Thoracic aorta (tissue), 2 donors: Measurements from ENCODE around the gene MGAT5B. TPM values are rescaled to one million over a fixed set of nuclear protein-coding genes. Genes with fewer than 3 reads are reported as not detected.

Experiments
- ATAC-seq: fragments of 150-250 bp; one replicate; pipeline ENCODE4 v1.8.0; 2017; ENCODE audit warnings: low read depth; ENCODE audit not compliant: insufficient number of reproducible peaks, low FRiP score
- DNase-seq: peaks from one replicate; pipeline ENCODE4 v3.0.0-alpha.2; 2020; ENCODE audit warnings: low spot score
- H3K27ac ChIP-seq, 2 donors: fragments of 200-600 bp; sonication (generic); 1 replicate in 1 of 2; 2 replicates in 1 of 2; pipeline ENCODE4 v1.5.1; 2016; ENCODE audit warnings: mild to moderate bottlenecking in 2 of 2, moderate library complexity in 2 of 2
- H3K27me3 ChIP-seq: fragments of 200-600 bp; sonication (generic); replicated peaks from 2 replicates; pipeline ENCODE4 v1.6.0; 2016; ENCODE audit warnings: mild to moderate bottlenecking; ENCODE audit not compliant: insufficient read depth
- H3K36me3 ChIP-seq: fragments of 200-600 bp; sonication (generic); one replicate; pipeline ENCODE4 v1.5.1; 2016
- H3K4me1 ChIP-seq, 2 donors: fragments of 200-600 bp; sonication (generic); 1 replicate in 1 of 2; 2 replicates in 1 of 2; pipeline versions ENCODE4 v1.5.1 to v1.6.0; 2016; ENCODE audit warnings: low read depth in 2 of 2, mild to moderate bottlenecking in 1 of 2; ENCODE audit not compliant: control insufficient read depth in 1 of 2
- H3K4me3 ChIP-seq: fragments of 200-600 bp; sonication (generic); 2 replicates; pipeline ENCODE4 v1.5.1; 2016; ENCODE audit warnings: mild to moderate bottlenecking
- H3K9me3 ChIP-seq: fragments of 200-600 bp; sonication (generic); 2 replicates; pipeline ENCODE4 v1.5.1; 2016
- total RNA-seq, 2 donors: library from RNA; depleted of rRNA; stranded (reverse); fragments of >200 nt; gene quantifications; one replicate each; pipeline versions ENCODE4 v1.1.0 to v1.2.3, GENCODE V29; 2016
- TF ChIP-seq, protein P1 (sequence below): fragments of 200-600 bp; sonication (generic); IDR thresholded peaks from one replicate; pipeline ENCODE4 v1.5.1; 2019; ENCODE audit warnings: antibody characterized with exemption

MGAT5B gene
- total RNA-seq, 2 donors from 2014 or later: 0.14 TPM; not detected in 1

- Histone ChIP-seq H3K4me1 (peaks cover 7 to 18% of the 10 kb centered on the region in 2 donors), H3K36me3 (no peaks in the 10 kb centered on the region), H3K4me3 (peak overlapping the region; percentile 58), H3K9me3 (no peaks in the 10 kb centered on the region), H3K27me3 (peaks cover 23% of the 10 kb centered on the region), H3K27ac (no peak overlapping the region)
- DNase-seq: no peak
- no peak for ATAC-seq
- TF ChIP-seq, protein P1, sequence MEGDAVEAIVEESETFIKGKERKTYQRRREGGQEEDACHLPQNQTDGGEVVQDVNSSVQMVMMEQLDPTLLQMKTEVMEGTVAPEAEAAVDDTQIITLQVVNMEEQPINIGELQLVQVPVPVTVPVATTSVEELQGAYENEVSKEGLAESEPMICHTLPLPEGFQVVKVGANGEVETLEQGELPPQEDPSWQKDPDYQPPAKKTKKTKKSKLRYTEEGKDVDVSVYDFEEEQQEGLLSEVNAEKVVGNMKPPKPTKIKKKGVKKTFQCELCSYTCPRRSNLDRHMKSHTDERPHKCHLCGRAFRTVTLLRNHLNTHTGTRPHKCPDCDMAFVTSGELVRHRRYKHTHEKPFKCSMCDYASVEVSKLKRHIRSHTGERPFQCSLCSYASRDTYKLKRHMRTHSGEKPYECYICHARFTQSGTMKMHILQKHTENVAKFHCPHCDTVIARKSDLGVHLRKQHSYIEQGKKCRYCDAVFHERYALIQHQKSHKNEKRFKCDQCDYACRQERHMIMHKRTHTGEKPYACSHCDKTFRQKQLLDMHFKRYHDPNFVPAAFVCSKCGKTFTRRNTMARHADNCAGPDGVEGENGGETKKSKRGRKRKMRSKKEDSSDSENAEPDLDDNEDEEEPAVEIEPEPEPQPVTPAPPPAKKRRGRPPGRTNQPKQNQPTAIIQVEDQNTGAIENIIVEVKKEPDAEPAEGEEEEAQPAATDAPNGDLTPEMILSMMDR: no peak
Measured at GRCh38 chr17:76868669-76869495, 678 bp downstream of the MGAT5B start.

GRCh38 chr17:76869496-76870376, 1.5 kb downstream of the MGAT5B start:
- H3K9me3 ChIP-seq: no peaks in the 10 kb centered on the region
- no peak overlapping the region for H3K4me3 ChIP-seq
- ATAC-seq (no peak), DNase-seq (no peak)
- H3K27me3 ChIP-seq: peaks cover 23% of the 10 kb centered on the region
- peaks cover 7 to 18% of the 10 kb centered on the region in 2 donors for H3K4me1 ChIP-seq
- TF ChIP-seq, protein P1: no peak
- no peaks in the 10 kb centered on the region for H3K36me3 ChIP-seq
- no peak overlapping the region for H3K27ac ChIP-seq

GRCh38 chr17:76870377-76870714, 2.1 kb downstream of the MGAT5B start:
- TF ChIP-seq, protein P1: no peak
- H3K4me3 ChIP-seq: no peak overlapping the region
- ATAC-seq (no peak), DNase-seq (no peak)
- no peak overlapping the region for H3K27ac ChIP-seq
- H3K36me3 ChIP-seq: no peaks in the 10 kb centered on the region
- peaks cover 23% of the 10 kb centered on the region for H3K27me3 ChIP-seq
- no peaks in the 10 kb centered on the region for H3K9me3 ChIP-seq
- H3K4me1 ChIP-seq: peaks cover 7 to 18% of the 10 kb centered on the region in 2 donors

- Histone ChIP-seq H3K27me3 (peaks cover 23% of the 10 kb centered on the region), H3K36me3 (no peaks in the 10 kb centered on the region), H3K4me3 (no peak overlapping the region), H3K27ac (no peak overlapping the region), H3K9me3 (no peaks in the 10 kb centered on the region), H3K4me1 (peaks cover 7 to 18% of the 10 kb centered on the region in 2 donors)
- DNase-seq: no peak
- TF ChIP-seq, protein P1: no peak
- ATAC-seq: no peak
Measured at GRCh38 chr17:76871668-76872067, 3.5 kb downstream of the MGAT5B start.

GRCh38 chr17:76872221-76872873, 4.1 kb downstream of the MGAT5B start:
- no peaks in the 10 kb centered on the region for H3K9me3 ChIP-seq
- TF ChIP-seq, protein P1: no peak
- peaks cover 23% of the 10 kb centered on the region for H3K27me3 ChIP-seq
- no peak overlapping the region for H3K27ac ChIP-seq
- no peak overlapping the region for H3K4me3 ChIP-seq
- ATAC-seq (no peak), DNase-seq (no peak)
- peaks cover 7 to 18% of the 10 kb centered on the region in 2 donors for H3K4me1 ChIP-seq
- no peaks in the 10 kb centered on the region for H3K36me3 ChIP-seq
